ENCODE results near the gene UNC45B.

DNA sequence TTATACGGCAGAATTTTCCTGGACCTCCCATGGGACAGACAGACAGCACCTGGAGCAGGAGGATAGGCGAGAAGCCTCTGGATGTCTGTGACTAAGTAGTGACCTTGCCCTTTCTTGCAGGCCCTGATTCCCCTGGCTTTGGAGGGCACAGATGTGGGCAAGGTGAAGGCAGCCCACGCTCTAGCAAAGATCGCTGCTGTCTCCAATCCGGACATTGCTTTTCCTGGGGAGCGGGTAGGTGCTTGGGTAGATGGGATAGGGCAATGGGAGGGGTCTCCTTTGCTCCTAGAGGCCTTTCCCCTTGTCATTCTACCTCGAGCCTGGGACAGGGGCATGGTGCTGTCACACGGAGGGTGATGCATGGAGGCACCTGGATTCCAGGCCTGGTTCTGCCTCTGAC is 29.3 kb downstream of the UNC45B start:
- TF ChIP-seq, protein P1, sequence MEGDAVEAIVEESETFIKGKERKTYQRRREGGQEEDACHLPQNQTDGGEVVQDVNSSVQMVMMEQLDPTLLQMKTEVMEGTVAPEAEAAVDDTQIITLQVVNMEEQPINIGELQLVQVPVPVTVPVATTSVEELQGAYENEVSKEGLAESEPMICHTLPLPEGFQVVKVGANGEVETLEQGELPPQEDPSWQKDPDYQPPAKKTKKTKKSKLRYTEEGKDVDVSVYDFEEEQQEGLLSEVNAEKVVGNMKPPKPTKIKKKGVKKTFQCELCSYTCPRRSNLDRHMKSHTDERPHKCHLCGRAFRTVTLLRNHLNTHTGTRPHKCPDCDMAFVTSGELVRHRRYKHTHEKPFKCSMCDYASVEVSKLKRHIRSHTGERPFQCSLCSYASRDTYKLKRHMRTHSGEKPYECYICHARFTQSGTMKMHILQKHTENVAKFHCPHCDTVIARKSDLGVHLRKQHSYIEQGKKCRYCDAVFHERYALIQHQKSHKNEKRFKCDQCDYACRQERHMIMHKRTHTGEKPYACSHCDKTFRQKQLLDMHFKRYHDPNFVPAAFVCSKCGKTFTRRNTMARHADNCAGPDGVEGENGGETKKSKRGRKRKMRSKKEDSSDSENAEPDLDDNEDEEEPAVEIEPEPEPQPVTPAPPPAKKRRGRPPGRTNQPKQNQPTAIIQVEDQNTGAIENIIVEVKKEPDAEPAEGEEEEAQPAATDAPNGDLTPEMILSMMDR (IDR thresholded peaks at IDR 0.05; ENCODE audit: insufficient read depth, low read length, poor library complexity, severe bottlenecking) = no peak
- TF ChIP-seq EZH2phosphoT487 (conservative IDR thresholded peaks at IDR 0.05; ENCODE audit: low read length) = no peak
